ENCODE measurements around the gene MAJIN.

MAJIN gene

GRCh38 chr11:64891215-64891848 is 80.6 kb downstream of the MAJIN start:
- no peak for DNase-seq (ENCODE audit: low read depth, low spot score)
- TF ChIP-seq, protein P1, sequence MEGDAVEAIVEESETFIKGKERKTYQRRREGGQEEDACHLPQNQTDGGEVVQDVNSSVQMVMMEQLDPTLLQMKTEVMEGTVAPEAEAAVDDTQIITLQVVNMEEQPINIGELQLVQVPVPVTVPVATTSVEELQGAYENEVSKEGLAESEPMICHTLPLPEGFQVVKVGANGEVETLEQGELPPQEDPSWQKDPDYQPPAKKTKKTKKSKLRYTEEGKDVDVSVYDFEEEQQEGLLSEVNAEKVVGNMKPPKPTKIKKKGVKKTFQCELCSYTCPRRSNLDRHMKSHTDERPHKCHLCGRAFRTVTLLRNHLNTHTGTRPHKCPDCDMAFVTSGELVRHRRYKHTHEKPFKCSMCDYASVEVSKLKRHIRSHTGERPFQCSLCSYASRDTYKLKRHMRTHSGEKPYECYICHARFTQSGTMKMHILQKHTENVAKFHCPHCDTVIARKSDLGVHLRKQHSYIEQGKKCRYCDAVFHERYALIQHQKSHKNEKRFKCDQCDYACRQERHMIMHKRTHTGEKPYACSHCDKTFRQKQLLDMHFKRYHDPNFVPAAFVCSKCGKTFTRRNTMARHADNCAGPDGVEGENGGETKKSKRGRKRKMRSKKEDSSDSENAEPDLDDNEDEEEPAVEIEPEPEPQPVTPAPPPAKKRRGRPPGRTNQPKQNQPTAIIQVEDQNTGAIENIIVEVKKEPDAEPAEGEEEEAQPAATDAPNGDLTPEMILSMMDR (IDR thresholded peaks at IDR 0.05; ENCODE audit: low read depth, low read length), result no peak
- H3K4me3 ChIP-seq (ENCODE audit: low read depth, low read length), result no peak overlapping the region
- in situ Hi-C loops (cut with HindIII; ENCODE audit: low sequenced_read_pairs), result loop anchor here (10.0 kb wide), 1 partner anchor 47 kb away; the partner anchor contains the start of gene CDC42BPG

DNA sequence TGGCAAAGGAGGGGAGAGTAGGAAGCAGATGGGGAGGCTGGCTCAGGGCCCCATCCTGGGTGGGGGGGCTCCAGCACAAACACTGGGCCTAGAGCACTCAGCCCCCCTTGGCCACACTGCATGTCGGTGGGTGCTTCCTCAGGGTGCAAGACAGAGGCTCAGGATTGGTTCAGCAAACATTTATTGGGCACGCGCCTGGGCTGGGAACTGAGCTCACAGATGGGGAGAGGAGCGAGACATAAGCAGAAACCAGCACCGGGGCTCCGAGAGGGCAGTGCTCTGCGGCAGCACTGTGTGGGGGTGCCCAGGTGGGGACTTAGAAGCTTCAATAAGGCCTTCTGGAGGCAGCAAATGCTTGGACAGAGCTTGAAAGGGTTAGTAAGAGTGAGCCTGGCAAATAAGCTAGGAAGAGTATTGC is 81.4 kb downstream of the MAJIN start:
- in situ Hi-C loops (cut with HindIII; ENCODE audit: low sequenced_read_pairs), result loop anchor here (10.0 kb wide), 1 partner anchor 46 kb away; the partner anchor contains the start of gene CDC42BPG
- TF ChIP-seq, protein P1 (IDR thresholded peaks at IDR 0.05; ENCODE audit: low read depth, low read length), result no peak
- no peak for DNase-seq (ENCODE audit: low read depth, low spot score)
- no peak overlapping the region for H3K4me3 ChIP-seq (ENCODE audit: low read depth, low read length)

- in situ Hi-C loops (cut with HindIII; ENCODE audit: low sequenced_read_pairs), result no loop called here
- DNase-seq (ENCODE audit: low read depth, low spot score), result no peak
- TF ChIP-seq, protein P1 (IDR thresholded peaks at IDR 0.05; ENCODE audit: low read depth, low read length), result no peak
- H3K4me3 ChIP-seq (ENCODE audit: low read depth, low read length), result no peak overlapping the region
Measured at GRCh38 chr11:64888729-64889511, 83.0 kb downstream of the MAJIN start.

DNA sequence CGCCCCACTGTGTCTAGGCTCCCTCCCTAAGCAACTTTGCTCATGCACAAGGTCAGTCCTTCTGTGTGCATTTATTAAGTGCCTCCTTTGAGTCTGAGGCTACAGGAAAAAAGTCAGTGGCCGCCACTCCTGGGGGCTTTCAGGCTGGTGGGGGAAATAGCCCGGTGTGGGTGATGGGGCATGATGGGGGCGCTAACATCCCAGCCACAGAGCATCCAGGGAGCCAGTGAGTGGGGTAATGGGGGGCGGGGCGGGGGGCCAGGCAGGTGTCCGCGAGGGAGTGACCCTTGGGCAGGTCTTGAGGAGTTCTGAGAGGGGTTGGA is 83.5 kb downstream of the MAJIN start:
- no peak overlapping the region for H3K4me3 ChIP-seq (ENCODE audit: low read depth, low read length)
- no peak for DNase-seq (ENCODE audit: low read depth, low spot score)

More for the DNA sequence above, 83.5 kb downstream of the MAJIN start:
- TF ChIP-seq, protein P1 (IDR thresholded peaks at IDR 0.05; ENCODE audit: low read depth, low read length), result no peak
- in situ Hi-C loops (cut with HindIII; ENCODE audit: low sequenced_read_pairs), result no loop called here

Measured in astrocyte of the spinal cord (primary cell).